ENCODE data around the gene IL1RAP.

DNA sequence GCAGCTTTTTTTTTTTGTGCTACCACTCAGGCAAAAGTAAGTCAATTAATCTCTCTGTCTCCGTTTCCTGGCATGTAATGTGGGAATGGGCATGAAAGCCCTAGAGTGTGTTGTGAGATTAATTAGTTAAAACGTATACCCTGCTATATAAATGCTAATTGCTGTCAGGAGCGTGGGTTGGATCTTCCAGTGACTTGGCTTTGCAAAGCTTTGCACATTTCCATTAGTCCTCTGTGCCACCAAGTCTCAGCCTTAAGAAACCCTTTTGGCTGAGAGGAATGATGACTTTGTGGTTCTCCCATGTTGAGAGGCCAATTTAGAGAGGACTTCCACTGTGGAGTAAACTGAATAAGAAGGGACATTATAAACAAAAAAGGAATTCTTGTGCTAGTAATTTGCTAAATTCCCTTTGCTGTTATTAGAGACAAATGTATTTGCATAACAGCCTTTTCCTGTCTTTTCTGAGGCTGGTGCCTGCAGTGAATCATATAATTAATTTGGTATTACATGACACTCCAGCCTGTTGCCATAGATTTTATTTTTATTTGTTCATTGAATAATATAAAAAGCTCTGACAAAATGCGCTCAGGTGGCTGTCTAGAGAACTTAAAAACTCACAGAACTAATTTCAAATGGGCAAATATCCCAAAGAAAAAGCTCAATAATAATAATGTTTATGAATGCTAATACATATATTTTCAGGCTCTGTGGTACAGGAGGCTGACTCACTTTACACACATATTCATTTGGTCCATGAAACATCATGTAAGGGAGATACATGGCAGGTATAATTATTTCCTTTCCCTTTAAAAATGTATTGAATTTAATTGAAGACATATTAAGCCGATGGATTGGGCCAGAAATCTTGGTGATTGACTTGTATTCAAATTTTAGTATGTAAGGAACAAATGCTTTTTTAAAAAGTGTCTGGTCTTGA is 82.7 kb downstream of the IL1RAP start:
- TF ChIP-seq, protein P1, sequence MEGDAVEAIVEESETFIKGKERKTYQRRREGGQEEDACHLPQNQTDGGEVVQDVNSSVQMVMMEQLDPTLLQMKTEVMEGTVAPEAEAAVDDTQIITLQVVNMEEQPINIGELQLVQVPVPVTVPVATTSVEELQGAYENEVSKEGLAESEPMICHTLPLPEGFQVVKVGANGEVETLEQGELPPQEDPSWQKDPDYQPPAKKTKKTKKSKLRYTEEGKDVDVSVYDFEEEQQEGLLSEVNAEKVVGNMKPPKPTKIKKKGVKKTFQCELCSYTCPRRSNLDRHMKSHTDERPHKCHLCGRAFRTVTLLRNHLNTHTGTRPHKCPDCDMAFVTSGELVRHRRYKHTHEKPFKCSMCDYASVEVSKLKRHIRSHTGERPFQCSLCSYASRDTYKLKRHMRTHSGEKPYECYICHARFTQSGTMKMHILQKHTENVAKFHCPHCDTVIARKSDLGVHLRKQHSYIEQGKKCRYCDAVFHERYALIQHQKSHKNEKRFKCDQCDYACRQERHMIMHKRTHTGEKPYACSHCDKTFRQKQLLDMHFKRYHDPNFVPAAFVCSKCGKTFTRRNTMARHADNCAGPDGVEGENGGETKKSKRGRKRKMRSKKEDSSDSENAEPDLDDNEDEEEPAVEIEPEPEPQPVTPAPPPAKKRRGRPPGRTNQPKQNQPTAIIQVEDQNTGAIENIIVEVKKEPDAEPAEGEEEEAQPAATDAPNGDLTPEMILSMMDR (IDR thresholded peaks at IDR 0.05), result no peak
- TF ChIP-seq ZFX (IDR thresholded peaks at IDR 0.05; ENCODE audit: borderline replicate concordance), result no peak
